Activated T-helper 1 cell treated with anti-CD3 and anti-CD28 coated beads, Interleukin-12 subunit alpha, Interleukin-12 subunit beta, Interleukin-2, Interleukin-4 antibody, amounts not matched to agents 30 ng/mL and 10 ng/mL and 1 ng/mL, durations not matched to agents 14 hours and 24 hours and 36 hours (primary cell): ENCODE data around the gene MGST2. TPM values are rescaled to one million over a fixed set of nuclear protein-coding genes. Genes with fewer than 3 reads are reported as not detected.

ENCODE experiments used
- DNase-seq: peaks from one replicate; pipeline ENCODE4 v3.0.0; 2021; ENCODE audit warnings: low spot score
- H3K27ac Mint-ChIP-seq: one replicate; pipeline ENCODE4 v1.8.0; 2021; ENCODE audit warnings: mild to moderate bottlenecking, mixed read lengths
- H3K27me3 Mint-ChIP-seq: one replicate; pipeline ENCODE4 v1.8.0; 2022; ENCODE audit warnings: mild to moderate bottlenecking, moderate library complexity, mixed read lengths; ENCODE audit not compliant: insufficient read depth
- H3K36me3 Mint-ChIP-seq: one replicate; pipeline ENCODE4 v1.8.0; 2021; ENCODE audit warnings: low read depth, mixed read lengths
- H3K4me1 Mint-ChIP-seq: one replicate; pipeline ENCODE4 v1.8.0; 2021; ENCODE audit warnings: low read depth, mixed read lengths
- H3K4me3 Mint-ChIP-seq: one replicate; pipeline ENCODE4 v1.8.0; 2021; ENCODE audit warnings: mild to moderate bottlenecking, moderate library complexity, mixed read lengths
- H3K9me3 Mint-ChIP-seq: one replicate; pipeline ENCODE4 v1.8.0; 2021; ENCODE audit warnings: mixed read lengths
- intact Hi-C: fragments of 100-400 bp; cut with micrococcal nuclease; formaldehyde crosslinking; loops from one replicate; pipeline ENCODE4 v1.15.1; 2024
- total RNA-seq: library from RNA; stranded (reverse); gene quantifications from 2 replicates; pipeline ENCODE4 v1.2.3, GENCODE V29; 2022

Gene MGST2
- total RNA-seq, result 22.4 and 23.0 TPM in 2 replicates

DNA sequence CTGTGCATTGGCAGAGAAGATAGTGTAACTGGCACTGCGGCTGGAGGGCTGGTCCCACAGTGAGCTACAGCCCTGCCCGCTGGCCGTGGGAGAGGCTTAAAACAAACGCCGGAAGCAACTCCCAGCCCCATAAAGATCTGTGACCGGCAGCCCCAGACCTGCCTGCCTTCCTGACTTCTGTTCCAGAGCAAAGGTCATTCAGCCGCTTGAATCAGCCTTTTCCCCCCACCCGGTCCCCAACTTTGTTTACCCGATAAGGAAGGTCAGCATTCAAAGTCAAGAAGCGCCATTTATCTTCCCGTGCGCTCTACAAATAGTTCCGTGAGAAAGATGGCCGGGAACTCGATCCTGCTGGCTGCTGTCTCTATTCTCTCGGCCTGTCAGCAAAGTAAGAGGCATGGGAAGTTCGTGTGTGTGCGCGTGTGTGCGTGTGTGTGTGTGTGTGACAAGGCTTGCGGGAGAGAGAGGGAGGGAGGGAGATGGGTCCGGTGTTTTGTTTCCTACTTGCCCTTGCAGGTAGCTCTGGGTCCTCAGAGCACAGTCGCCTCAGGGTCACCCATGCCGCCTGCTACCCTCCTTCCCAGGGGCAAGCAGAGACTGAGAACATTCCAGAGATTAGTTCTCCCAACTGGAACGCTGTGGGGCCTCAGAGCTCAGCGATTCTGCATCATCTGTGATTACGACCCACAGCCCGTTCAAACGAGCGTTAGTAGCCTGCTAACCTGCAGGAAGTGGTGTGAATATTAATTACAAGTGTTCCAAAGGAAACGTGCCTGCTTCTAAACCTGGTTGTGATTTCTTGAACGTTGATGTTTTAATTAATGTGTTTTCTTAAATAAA, at the start of gene MGST2:
MGST2 (plus strand) TSS at position 130 of the 840 bp plus-strand sequence; CDS start at position 331, 201 bp downstream.
- Mint-ChIP-seq H3K36me3 (peaks cover 6% of the 10 kb centered on the region), H3K4me1 (peaks cover 43% of the 10 kb centered on the region), H3K9me3 (no peaks in the 10 kb centered on the region), H3K4me3 (peak within 1 kb of the TSS; percentile 91), H3K27me3 (no peaks in the 10 kb centered on the region), H3K27ac (peak within 1 kb of the TSS; percentile 94)
- DNase-seq, result peak; percentile 22
- intact Hi-C loops, result loop anchor here (1.0 kb wide), 1 partner anchor 9 kb away; no protein-coding TSS in a partner anchor

DNA sequence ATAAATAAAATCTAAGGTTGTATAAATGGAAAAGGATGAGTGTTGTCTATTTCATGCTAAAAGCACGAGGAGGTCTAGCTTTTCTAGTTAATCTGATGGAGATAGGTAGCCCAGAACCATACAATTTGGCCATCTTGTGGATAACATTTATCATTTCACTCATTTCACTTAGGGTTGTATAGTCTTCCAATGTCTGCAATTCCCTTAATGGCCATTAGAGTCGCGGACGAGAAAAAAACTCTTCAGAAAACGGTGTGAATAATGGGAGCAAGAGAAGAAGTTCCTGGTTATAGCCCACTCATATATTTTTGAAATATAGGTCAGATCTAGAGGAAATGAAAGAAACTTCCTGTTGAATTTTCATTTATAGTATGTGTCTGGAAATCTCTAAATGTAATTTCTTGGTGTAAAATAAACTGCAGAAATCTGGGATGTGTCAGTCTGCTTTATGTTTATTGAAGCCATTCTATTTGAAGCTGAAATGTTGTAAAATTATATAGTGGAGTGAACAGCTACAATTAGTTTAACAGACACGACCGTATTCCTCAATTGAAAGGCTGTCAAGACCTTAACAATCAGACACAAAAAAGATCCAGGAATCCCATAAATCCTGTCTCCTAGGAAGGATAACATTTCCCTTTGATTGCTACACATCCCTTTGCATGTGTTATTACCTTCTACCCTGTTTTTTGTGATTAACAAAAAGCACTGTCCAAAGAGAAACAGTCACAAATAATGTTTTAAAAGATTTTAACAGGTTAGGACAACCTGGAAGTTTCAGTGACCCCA, 47.7 kb upstream of the MGST2 start:
- Mint-ChIP-seq H3K36me3 (no peaks in the 10 kb centered on the region), H3K4me3 (no peak overlapping the region), H3K9me3 (no peaks in the 10 kb centered on the region), H3K4me1 (no peaks in the 10 kb centered on the region), H3K27ac (no peak overlapping the region), H3K27me3 (no peaks in the 10 kb centered on the region)
- intact Hi-C loops, result no loop called here
- no peak for DNase-seq

DNA sequence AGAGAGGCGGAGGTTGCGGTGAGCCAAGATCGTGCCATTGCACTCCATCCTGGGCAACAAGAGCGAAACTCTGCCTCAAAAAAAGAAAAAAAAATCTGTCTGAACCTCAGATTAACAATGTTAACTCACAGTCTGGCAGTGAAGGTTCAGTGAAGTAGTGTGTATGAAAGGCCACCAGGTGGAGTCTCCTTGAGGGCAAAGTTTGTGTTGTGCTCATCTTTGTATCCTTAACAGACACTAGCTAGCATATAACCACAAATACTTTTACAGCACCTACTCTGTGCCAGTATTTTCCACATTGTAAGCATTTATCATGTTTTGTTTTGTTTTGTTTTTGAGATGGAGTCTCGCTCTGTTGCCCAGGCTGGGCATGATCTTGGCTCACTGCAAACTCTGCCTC, 46.0 kb upstream of the MGST2 start:
- DNase-seq, result no peak
- H3K4me3 Mint-ChIP-seq, result no peak overlapping the region
- intact Hi-C loops, result loop anchor here (1.0 kb wide), 1 partner anchor 32 kb away; no protein-coding TSS in a partner anchor
- no peaks in the 10 kb centered on the region for H3K9me3 Mint-ChIP-seq
- no peaks in the 10 kb centered on the region for H3K4me1 Mint-ChIP-seq
- H3K36me3 Mint-ChIP-seq, result no peaks in the 10 kb centered on the region
- H3K27ac Mint-ChIP-seq, result no peak overlapping the region
- no peaks in the 10 kb centered on the region for H3K27me3 Mint-ChIP-seq

DNA sequence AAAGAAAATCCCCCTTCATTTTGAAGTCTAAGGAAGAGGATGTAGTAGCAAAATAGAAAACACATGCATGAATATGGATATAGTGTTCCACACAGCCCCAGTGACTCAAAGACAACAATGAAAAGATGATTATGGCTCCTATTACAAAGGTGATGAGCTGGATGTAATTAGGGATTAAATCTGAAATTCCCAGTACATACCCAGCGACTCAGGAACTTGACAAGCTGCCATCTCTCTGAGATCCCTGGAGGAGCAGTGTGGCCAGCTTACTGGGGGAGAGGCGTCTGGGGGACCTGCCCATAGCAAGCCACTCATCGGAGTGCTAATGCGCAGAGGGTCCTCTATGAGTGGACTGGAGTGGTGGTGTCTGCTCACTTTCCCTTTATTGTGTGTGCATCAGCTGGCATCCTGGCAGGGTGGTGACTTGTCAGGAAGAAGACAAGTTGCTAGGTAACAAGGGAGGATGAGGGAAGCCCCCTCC, 42.7 kb upstream of the MGST2 start:
- Mint-ChIP-seq H3K4me3 (no peak overlapping the region), H3K27ac (no peak overlapping the region), H3K27me3 (peaks cover 3% of the 10 kb centered on the region), H3K4me1 (no peaks in the 10 kb centered on the region), H3K9me3 (no peaks in the 10 kb centered on the region), H3K36me3 (no peaks in the 10 kb centered on the region)
- intact Hi-C loops, result no loop called here
- DNase-seq, result no peak

DNA sequence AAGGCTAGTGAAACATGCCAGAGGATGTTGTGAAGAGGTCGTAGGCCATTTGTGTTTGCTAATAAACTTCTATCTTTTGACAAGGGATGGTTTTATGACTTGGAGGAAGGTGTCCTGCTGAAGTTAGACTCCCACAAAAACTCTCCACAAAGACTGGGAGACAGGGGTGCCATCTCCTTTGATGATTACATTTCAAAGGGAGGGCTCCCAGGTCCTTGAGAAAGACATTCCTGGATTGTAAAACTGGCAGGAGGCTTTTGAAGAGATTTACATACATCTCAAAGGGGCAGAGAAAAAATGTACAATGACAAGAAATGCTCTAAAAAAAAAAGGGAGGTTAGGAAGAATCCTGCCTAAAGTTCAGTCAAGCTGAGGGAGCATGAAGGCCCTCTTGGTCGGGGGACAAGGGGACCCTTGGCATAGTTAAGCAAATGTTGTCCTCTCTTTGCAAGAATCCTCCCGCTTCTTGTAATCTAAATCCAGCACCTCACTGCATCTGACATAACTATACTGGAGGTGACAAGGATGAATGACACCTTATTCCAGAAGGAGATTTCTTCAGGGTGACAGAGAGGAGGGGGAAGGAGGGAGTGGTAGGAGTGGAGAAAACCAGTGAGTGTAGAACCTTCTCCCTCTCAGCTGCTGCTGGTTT, 41.1 kb upstream of the MGST2 start:
- DNase-seq, result no peak
- intact Hi-C loops, result no loop called here
- H3K4me3 Mint-ChIP-seq, result no peak overlapping the region

DNA sequence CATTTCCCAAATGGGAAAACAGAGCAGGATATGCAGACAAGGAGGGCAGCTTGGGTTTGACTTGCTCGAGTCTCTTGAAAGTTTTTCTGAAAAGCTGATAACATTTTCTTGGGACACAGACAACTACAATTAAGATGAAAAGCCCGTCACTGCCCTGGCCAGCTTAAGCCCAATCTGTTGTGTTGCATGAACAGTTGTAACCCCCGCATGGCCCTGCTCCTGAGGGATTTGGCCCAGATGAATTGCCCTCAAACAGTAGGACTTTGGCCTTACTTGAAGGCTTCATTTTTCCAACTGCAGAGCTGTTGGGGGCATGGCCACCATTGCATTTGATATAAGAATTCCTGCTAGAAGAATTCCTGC, 40.5 kb upstream of the MGST2 start:
- DNase-seq, result no peak
- Mint-ChIP-seq H3K4me1 (no peaks in the 10 kb centered on the region), H3K4me3 (no peak overlapping the region), H3K9me3 (no peaks in the 10 kb centered on the region), H3K27ac (no peak overlapping the region), H3K36me3 (no peaks in the 10 kb centered on the region), H3K27me3 (peaks cover 5% of the 10 kb centered on the region)
- intact Hi-C loops, result no loop called here

More for the DNA sequence above, 41.1 kb upstream of the MGST2 start:
- Mint-ChIP-seq H3K4me1 (no peaks in the 10 kb centered on the region), H3K27me3 (peaks cover 5% of the 10 kb centered on the region), H3K27ac (no peak overlapping the region), H3K36me3 (no peaks in the 10 kb centered on the region), H3K9me3 (no peaks in the 10 kb centered on the region)

DNA sequence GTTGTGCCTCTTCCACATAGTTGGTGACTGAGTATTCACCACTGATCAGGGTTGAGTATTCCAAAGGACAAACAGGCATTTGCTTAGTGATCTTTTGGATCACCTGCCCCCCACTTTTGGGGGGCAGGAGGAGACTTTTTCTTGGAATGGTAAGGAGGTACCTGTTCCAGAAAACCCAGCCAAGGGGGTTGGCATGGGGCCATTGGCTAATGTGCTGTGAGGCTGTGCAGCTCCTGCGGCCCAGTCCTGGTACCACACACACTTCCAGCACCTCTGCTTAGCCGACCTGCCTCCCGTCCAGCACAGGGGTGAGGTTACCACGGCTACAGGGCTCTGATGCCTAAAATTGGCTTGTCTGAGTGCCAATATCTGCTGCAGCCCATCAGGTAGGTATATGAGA, 40.1 kb upstream of the MGST2 start:
- no peaks in the 10 kb centered on the region for H3K36me3 Mint-ChIP-seq
- no peak overlapping the region for H3K4me3 Mint-ChIP-seq
- H3K9me3 Mint-ChIP-seq, result no peaks in the 10 kb centered on the region
- H3K27me3 Mint-ChIP-seq, result peaks cover 5% of the 10 kb centered on the region
- H3K27ac Mint-ChIP-seq, result no peak overlapping the region
- intact Hi-C loops, result no loop called here
- no peaks in the 10 kb centered on the region for H3K4me1 Mint-ChIP-seq
- DNase-seq, result no peak

DNA sequence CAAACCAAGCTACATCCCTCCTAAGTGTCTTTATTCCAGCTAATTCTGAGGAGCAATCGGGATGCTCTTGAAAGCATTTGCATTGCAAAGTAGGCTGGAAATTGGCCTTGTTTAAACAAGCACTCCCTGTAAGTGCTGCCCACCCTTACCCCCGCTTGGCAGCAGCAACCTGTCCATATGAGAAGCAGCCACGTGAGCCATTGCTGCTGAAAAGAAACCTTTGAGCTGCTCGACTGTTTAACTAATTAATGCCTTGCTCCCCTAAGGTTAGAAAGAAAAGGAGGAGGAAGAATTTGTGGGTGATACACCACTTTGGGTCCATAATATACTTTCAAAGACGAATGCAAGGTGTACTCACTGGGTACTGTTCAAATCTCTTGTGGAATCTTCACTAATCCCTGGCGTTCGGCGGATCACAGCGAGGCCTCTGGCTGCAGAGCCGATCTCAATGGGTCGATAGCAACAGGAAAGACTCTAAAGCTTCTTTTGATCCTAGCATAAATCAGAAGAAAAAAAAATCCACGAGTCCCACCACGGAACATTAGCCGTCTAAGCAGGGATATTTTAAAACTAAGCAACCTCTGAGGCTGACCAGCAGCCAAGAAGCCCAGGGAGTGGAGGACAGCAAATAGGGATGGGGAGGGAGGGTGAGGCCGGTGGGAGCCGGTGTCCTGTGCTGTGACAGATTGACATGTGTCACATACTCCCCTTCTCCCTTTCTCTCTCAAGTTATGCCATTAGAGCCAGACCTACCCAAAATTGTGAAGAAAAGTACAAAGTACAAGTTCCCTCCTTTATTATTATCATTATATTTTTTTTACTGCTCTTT, 37.2 kb upstream of the MGST2 start:
- H3K9me3 Mint-ChIP-seq, result no peaks in the 10 kb centered on the region
- no peak overlapping the region for H3K27ac Mint-ChIP-seq
- H3K36me3 Mint-ChIP-seq, result no peaks in the 10 kb centered on the region
- H3K27me3 Mint-ChIP-seq, result peaks cover 18% of the 10 kb centered on the region
- H3K4me3 Mint-ChIP-seq, result no peak overlapping the region
- intact Hi-C loops, result no loop called here
- no peak for DNase-seq
- H3K4me1 Mint-ChIP-seq, result no peaks in the 10 kb centered on the region

DNA sequence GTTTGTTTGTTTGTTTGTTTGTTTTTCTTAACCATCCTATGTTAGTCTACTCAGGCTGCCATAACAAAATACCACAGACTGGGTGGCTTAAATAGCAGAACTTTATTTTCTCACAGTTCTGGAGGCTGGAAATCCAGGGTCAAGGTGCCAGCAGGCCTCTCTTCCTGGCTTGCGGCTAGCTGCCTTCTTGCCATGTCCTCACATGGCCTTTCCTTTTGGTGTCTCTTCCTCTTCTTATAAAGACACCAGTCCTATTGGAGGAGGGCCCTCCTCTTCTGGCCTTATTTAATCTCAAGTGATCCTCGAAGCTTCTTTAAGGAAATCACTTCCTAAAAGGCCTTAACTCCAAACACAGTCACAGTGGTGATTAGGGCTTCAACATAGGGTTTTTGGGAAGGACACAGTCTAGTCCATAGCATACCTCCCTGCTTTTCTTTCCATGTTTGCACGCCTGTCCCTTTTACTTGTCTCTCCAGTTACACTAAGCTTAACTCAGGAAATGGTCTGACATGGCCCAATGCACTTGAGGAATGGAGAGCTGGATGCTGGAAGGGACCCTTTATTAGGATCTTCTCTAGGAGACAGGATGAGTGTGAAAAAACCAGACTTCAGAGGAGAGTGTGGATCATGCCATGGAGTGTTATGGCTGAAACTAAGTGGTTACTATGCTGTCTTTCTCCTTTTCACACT, 36.0 kb upstream of the MGST2 start:
- H3K27ac Mint-ChIP-seq, result no peak overlapping the region
- no peaks in the 10 kb centered on the region for H3K9me3 Mint-ChIP-seq
- no peak for DNase-seq
- no peaks in the 10 kb centered on the region for H3K36me3 Mint-ChIP-seq
- H3K27me3 Mint-ChIP-seq, result peaks cover 21% of the 10 kb centered on the region
- no peak overlapping the region for H3K4me3 Mint-ChIP-seq
- intact Hi-C loops, result no loop called here
- no peaks in the 10 kb centered on the region for H3K4me1 Mint-ChIP-seq

DNA sequence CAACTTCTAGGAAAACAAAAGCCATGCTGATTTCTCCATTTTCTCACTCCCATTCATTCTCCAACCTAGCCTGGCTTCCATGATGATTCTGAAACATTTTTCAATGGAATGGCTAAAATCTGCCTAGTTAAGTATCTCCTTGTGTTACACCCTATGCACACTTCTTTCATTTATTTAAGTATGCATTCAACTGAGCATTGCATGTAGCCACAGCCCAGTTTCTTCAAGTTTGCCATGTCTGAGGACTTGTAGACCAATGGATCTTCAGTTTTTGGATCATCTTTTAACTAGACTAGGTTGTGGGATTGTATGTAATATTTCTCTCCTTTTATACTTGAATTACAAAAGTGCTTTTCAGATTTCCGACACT, 35.5 kb upstream of the MGST2 start:
- H3K4me1 Mint-ChIP-seq, result no peaks in the 10 kb centered on the region

DNA sequence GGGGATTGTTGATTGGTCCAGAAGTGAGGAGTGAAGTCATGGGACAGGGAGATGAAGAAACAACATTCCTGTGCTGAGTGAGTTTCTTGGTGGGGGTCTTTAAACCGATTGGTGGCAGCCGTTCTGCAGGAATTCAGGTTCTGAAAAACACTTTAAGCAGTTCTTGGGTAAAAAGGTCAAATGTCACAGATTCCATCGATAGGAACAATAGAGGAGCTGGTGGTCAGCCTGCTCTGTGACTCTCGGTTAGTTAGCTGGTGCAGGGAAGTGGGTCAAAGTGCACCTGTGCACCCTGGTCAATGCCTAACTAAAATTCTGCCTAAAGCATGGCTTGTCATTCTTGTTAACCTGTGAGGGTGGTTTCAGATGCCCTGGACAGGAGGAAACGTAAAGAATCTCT, 34.6 kb upstream of the MGST2 start:
- Mint-ChIP-seq H3K4me1 (no peaks in the 10 kb centered on the region), H3K4me3 (no peak overlapping the region), H3K27me3 (peaks cover 18% of the 10 kb centered on the region), H3K27ac (no peak overlapping the region), H3K9me3 (no peaks in the 10 kb centered on the region), H3K36me3 (no peaks in the 10 kb centered on the region)
- intact Hi-C loops, result no loop called here
- no peak for DNase-seq

More for the DNA sequence above, 35.5 kb upstream of the MGST2 start:
- Mint-ChIP-seq H3K4me3 (no peak overlapping the region), H3K36me3 (no peaks in the 10 kb centered on the region), H3K27me3 (peaks cover 18% of the 10 kb centered on the region), H3K9me3 (no peaks in the 10 kb centered on the region), H3K27ac (no peak overlapping the region)
- DNase-seq, result no peak
- intact Hi-C loops, result no loop called here

DNA sequence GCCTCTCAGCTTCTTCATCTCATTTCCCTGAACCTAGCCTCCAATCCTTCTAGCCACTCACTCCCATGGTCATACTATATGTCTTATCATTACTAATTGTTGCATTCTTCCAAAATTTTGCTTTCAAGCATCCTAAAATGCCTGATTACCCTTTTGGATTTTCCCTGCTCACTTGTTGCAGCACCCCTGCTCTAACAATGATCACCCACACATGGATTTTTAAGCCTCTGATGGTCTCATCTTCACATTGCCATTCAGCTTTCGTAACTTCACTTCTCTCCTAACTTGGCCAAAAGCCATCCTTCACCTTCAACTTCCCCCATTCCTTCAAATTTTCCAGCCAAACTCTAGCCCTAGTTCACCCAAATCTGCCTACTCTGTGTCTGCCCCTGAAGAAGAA, 33.8 kb upstream of the MGST2 start:
- H3K27ac Mint-ChIP-seq, result no peak overlapping the region
- H3K4me1 Mint-ChIP-seq, result no peaks in the 10 kb centered on the region
- intact Hi-C loops, result no loop called here
- no peaks in the 10 kb centered on the region for H3K9me3 Mint-ChIP-seq
- peaks cover 22% of the 10 kb centered on the region for H3K27me3 Mint-ChIP-seq
- DNase-seq, result no peak
- no peak overlapping the region for H3K4me3 Mint-ChIP-seq
- no peaks in the 10 kb centered on the region for H3K36me3 Mint-ChIP-seq
